Transverse colon (tissue), 3 donors: ENCODE measurements around the gene OR2V2.

Experiments used
- EP300 ChIP-seq: sonication (generic); formaldehyde crosslinking; IDR thresholded peaks from one replicate; pipeline ENCODE4 v1.6.1; 2017; ENCODE audit warnings: antibody characterized with exemption, low read depth
- POLR2A ChIP-seq: fragments of 450-650 bp; IDR thresholded peaks from one replicate; pipeline ENCODE4 v1.6.1; 2016; ENCODE audit warnings: antibody characterized with exemption, mild to moderate bottlenecking, moderate library complexity
- TF ChIP-seq, protein P1 (sequence below), 5 experiments: fragments of 200-600 bp in 3 of 5; fragments of 450-650 bp in 2 of 5; sonication (generic) in 3 of 5; IDR thresholded peaks; 1 replicate in 2 of 5; 2 replicates in 3 of 5; pipeline ENCODE4 v1.5.1; 2016 to 2017; ENCODE audit warnings: antibody characterized with exemption in 5 of 5, inconsistent platforms in 3 of 5, mild to moderate bottlenecking in 2 of 5, moderate library complexity in 1 of 5

GRCh38 chr5:181168595-181169118 is 21.3 kb downstream of the OR2V2 start:
- TF ChIP-seq, protein P1, sequence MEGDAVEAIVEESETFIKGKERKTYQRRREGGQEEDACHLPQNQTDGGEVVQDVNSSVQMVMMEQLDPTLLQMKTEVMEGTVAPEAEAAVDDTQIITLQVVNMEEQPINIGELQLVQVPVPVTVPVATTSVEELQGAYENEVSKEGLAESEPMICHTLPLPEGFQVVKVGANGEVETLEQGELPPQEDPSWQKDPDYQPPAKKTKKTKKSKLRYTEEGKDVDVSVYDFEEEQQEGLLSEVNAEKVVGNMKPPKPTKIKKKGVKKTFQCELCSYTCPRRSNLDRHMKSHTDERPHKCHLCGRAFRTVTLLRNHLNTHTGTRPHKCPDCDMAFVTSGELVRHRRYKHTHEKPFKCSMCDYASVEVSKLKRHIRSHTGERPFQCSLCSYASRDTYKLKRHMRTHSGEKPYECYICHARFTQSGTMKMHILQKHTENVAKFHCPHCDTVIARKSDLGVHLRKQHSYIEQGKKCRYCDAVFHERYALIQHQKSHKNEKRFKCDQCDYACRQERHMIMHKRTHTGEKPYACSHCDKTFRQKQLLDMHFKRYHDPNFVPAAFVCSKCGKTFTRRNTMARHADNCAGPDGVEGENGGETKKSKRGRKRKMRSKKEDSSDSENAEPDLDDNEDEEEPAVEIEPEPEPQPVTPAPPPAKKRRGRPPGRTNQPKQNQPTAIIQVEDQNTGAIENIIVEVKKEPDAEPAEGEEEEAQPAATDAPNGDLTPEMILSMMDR (IDR thresholded peaks at IDR 0.05), result no peak
- no peak for TF ChIP-seq EP300
- TF ChIP-seq POLR2A, result no peak
